ENCODE results near the gene GBX2. TPM values are rescaled to one million over a fixed set of nuclear protein-coding genes. Genes with fewer than 3 reads are reported as not detected.

Gene GBX2
- polyA plus RNA-seq, 1 experiment = not detected

DNA sequence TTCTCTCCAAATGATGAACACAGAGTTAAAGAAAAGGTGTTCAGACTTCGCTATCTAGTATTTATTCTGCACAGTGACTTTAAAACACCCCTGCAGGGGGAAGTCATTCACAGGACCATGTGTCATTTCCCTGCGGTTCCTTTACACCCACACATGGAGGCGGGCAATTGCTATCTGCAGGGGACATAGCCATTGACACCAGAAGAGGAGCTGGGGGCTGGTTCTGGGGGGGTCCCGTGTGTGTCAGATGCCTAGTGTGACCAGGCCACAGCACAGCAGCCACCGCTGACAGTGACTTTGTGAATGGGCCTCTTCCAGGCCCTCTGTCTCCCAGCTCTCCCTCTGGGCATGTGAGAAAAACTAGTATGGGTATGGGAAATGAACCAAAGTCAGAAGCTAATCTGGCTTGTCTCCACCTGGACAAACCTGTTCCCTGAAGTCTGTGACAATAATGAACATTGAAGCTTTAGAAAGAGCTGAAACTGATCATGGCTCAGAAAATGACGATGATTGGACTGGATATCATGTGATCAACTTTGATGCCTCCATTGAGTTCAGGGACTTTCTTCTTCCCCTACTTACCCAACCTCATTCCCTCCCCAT is 7.5 kb upstream of the GBX2 start:
- DNase-seq (ENCODE audit: low read depth, low spot score) = no peak
- Histone ChIP-seq H3K4me3 (ENCODE audit: low read depth, low read length) (no peak overlapping the region), H3K9me3 (ENCODE audit: control insufficient read depth, insufficient read depth, low read length) (peaks cover 16% of the 10 kb centered on the region; the same call in 1 of the 2 replicates), H3K27ac (ENCODE audit: low read depth, low read length) (no peak overlapping the region), H3K27me3 (ENCODE audit: control insufficient read depth, insufficient read depth, low read length) (peaks cover 62% of the 10 kb centered on the region)
- CTCF ChIA-PET = interaction anchor here (0.7 to 12.7 kb wide), 7 partner anchors 9 to 409 kb away, joined by 3 to 368 read pairs (median 5); no protein-coding TSS in a partner anchor
- POLR2A ChIA-PET = no interaction called here
- TF ChIP-seq, protein P1, sequence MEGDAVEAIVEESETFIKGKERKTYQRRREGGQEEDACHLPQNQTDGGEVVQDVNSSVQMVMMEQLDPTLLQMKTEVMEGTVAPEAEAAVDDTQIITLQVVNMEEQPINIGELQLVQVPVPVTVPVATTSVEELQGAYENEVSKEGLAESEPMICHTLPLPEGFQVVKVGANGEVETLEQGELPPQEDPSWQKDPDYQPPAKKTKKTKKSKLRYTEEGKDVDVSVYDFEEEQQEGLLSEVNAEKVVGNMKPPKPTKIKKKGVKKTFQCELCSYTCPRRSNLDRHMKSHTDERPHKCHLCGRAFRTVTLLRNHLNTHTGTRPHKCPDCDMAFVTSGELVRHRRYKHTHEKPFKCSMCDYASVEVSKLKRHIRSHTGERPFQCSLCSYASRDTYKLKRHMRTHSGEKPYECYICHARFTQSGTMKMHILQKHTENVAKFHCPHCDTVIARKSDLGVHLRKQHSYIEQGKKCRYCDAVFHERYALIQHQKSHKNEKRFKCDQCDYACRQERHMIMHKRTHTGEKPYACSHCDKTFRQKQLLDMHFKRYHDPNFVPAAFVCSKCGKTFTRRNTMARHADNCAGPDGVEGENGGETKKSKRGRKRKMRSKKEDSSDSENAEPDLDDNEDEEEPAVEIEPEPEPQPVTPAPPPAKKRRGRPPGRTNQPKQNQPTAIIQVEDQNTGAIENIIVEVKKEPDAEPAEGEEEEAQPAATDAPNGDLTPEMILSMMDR (IDR thresholded peaks at IDR 0.05; ENCODE audit: low read depth, low read length) = no peak

DNA sequence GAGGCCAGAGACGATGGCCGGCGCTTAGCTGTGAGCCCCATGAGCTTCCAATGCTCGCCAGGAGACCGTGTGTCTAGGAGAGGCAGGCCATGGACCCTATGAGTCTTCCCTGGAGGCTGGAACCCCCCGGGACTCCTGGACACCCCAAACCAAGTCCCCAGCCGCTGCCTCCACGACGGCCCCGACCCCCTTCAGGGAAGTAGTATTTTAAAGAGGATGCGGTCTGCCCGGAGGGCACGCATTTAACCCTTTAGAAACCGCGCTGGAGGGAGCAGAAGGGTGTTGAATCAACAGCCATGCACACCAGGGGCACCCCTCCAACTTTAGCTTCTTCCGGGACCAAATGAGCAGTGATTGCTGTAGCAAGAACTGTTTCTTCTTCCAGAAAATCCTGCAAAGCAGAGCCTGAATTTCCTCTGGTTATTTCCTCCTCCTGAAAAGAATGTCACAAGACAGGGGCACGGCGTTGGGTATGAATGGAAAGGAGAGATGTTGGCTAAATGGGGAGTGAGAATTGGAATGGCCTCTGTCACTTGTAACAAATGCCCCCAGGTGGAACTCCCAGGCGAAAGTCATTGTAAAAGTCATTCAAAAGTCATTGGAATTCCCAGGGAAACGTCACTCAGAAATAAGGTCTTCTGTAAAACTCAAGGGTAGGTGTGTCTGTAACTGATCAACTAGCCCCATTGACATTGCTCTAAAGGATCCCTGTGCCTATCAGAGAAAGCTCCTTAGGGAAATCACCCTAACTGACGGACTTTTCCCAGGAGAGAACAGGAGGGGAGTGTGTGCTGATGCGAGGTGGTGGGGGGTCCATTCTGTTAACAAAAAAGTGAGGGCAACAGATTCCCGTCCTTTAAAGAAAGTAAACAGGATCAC is 5.8 kb upstream of the GBX2 start:
- Histone ChIP-seq H3K27me3 (ENCODE audit: control insufficient read depth, insufficient read depth, low read length) (peaks cover 79% of the 10 kb centered on the region), H3K4me3 (ENCODE audit: low read depth, low read length) (no peak overlapping the region), H3K9me3 (ENCODE audit: control insufficient read depth, insufficient read depth, low read length) (peaks cover 19% of the 10 kb centered on the region; the same call in 1 of the 2 replicates), H3K27ac (ENCODE audit: low read depth, low read length) (no peak overlapping the region)
- no peak for DNase-seq (ENCODE audit: low read depth, low spot score)
- ChIA-PET CTCF (interaction anchor here (1.0 to 12.7 kb wide), 2 partner anchors 394 to 408 kb away, joined by 3 to 368 read pairs; no protein-coding TSS in a partner anchor), POLR2A (no interaction called here)
- TF ChIP-seq, protein P1 (IDR thresholded peaks at IDR 0.05; ENCODE audit: low read depth, low read length) = no peak

DNA sequence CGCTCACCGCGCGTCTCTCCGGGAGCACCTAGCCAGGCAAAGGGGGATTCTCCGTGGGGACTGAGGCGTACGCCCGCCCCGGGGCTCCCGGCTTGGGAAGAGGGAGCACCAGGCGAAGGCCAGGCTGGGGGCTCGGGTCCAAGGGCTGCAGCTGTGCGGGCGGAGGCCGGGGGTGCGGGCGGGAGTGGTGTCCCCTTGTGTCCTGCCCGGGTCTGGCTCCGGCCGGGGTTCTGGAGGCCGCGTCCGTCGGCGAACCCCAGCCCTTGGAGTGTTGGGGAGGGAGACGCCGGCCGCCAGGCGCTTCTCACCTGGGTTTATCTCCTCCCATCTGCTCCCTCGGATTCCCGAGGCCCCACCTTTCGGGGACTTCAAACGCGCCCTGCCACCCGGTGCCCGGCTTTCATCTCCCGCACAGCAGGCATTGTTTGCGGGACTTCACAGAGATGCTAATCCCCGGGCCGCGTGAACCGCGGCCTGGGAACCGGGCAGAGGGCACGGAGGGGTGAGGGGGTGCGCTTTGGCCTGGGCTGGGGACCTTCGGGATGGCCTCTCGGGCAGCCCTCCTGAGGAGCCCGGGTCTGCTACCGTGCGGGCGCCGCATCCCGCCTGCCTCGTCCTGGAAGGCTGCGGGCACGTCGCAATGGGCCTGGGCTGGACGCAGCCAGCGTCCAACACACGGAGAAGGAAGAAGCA is 5.0 kb upstream of the GBX2 start:
- Histone ChIP-seq H3K27me3 (ENCODE audit: control insufficient read depth, insufficient read depth, low read length) (peaks cover 82% of the 10 kb centered on the region), H3K27ac (ENCODE audit: low read depth, low read length) (no peak overlapping the region), H3K4me3 (ENCODE audit: low read depth, low read length) (no peak overlapping the region), H3K9me3 (ENCODE audit: control insufficient read depth, insufficient read depth, low read length) (peaks cover 23% of the 10 kb centered on the region; the same call in 1 of the 2 replicates)
- ChIA-PET CTCF (interaction anchor here (1.0 to 12.7 kb wide), 2 partner anchors 393 to 407 kb away, joined by 3 to 368 read pairs; no protein-coding TSS in a partner anchor), POLR2A (no interaction called here)
- TF ChIP-seq, protein P1 (IDR thresholded peaks at IDR 0.05; ENCODE audit: low read depth, low read length) = no peak
- no peak for DNase-seq (ENCODE audit: low read depth, low spot score)

DNA sequence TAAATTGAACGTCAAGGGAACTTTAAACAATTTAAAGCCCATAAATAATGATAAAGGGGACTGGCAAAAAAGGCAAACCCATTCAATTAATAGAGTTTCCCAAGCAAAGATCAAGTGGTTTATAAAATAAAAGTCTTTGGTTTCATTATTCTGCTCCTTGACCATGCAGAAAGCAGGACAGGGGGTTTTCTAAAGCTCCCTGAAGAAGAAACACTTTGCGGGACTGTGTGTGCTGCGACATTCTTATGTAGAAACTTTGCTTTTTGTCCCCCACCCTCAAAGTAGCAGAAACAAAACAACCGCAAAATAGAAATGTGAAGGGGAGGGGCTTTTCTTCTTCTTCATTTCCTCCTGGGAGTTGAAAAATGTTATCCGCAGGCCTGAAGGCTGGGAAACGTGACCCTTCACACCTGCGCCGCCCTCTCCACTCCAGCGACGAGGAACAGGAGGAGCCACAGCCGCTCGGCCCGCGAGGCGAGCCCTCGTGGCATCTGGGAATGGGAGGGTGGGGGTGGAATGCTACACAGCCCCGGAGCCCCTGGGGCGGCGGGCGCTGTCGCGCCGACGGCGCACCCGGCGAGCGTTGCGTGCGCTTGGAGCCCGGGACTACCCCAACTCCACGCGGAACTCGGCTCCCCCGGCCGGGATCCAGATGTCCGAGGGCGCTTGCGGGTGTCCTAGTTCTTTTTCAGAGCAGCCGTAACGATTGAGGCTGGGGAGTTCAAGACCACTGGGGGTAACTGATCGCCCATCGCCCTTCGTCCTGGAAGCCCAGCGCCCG is 4.3 kb upstream of the GBX2 start:
- ChIA-PET CTCF (interaction anchor here (0.7 to 2.5 kb wide), 3 partner anchors 8 to 393 kb away, joined by 5 to 8 read pairs (median 6); no protein-coding TSS in a partner anchor), POLR2A (no interaction called here)
- TF ChIP-seq, protein P1 (IDR thresholded peaks at IDR 0.05; ENCODE audit: low read depth, low read length) = no peak
- peaks cover 87% of the 10 kb centered on the region for H3K27me3 ChIP-seq (ENCODE audit: control insufficient read depth, insufficient read depth, low read length)
- H3K4me3 ChIP-seq (ENCODE audit: low read depth, low read length) = no peak overlapping the region
- H3K9me3 ChIP-seq (ENCODE audit: control insufficient read depth, insufficient read depth, low read length) = peaks cover 20% of the 10 kb centered on the region; the same call in 1 of the 2 replicates
- H3K27ac ChIP-seq (ENCODE audit: low read depth, low read length) = no peak overlapping the region
- no peak for DNase-seq (ENCODE audit: low read depth, low spot score)

Measured in AG04450 (cell line).